Ureter (tissue), 1 donor: ENCODE results near the gene TRUB1. TPM values are rescaled to one million over a fixed set of nuclear protein-coding genes. Genes with fewer than 3 reads are reported as not detected.
"Not testable (repeated sequence)": the region's sequence is repeated elsewhere in the genome, so short reads cannot be mapped to it uniquely, and the experiment has no call there.

Experiments
- DNase-seq: peaks from one replicate; pipeline ENCODE4 v3.0.0-alpha.2; 2020; ENCODE audit warnings: low spot score
- total RNA-seq: library from RNA; stranded (reverse); gene quantifications from one replicate; pipeline ENCODE4 v1.2.4, GENCODE V29; 2023
- donor health status: DM: yes; HTN: yes; CAD: no.

TRUB1 gene
- total RNA-seq, 1 donor from 2014 or later, result 18.3 TPM

DNA sequence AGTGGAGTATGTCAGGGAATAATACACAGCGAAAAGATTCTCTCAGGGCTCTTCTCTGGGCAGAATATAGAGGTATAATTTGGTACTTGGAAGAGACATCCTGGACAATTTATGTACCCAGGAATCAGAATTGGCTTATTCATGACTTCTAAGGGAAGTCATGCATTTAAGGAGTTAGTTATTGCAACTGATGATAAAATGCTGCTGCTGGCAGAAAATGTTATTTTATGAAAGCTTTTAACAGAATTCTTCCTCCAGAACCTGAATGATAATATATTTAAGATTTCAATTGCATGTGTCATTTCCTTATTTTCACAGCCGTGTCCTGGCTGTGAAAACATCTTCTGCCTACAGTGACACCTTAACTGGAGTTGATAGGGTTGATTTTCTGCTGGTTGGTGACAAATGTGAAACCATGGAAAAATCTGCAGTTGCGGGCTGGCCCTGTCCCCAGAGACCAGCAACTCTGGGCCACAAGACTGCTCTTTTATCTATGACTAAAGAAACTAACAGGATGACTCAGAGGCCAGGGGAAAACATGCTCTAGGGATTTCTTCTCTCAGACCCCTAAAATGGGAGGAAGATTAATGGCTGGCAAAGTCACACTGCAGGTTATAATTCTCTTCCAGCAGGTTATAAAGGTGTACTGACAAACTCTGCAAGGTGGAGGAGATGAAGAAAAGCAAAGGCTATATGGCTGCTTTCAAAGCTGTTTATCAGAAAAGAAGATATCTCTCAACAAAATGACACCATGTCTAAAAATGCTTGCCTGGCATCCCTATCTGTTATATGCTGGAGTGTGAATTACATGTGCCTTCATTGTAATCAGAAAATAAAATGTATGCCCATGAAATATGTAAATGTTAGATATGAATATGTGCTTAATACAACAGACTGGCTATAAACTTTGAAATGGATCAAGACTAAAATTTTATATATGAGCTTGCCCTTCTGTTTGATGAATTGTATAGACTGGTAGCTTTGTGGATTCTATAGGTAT, 12.1 kb upstream of the TRUB1 start:
- DNase-seq, result no peak

DNA sequence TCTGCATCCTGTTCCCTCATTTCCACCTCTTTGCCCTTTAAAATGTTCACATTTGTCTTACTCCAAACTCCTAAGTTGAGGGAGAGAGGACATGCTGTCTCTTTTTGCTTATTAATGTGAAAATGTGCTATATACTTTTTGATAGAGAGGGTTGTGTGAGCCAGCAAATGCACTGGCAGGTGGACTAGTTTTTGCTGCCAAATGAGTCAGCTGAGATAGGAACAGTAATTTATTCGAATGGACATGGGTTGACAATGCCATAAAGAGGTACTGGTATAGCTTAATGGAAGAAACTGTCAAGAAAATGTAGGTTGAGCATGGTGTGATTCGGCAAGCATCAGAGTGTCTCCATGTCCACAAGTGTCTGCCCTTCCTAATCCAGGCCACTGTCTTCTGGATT, 9.2 kb upstream of the TRUB1 start:
- DNase-seq, result no peak

GRCh38 chr10:114930320-114930719, 7.7 kb upstream of the TRUB1 start:
- DNase-seq, result no peak

DNA sequence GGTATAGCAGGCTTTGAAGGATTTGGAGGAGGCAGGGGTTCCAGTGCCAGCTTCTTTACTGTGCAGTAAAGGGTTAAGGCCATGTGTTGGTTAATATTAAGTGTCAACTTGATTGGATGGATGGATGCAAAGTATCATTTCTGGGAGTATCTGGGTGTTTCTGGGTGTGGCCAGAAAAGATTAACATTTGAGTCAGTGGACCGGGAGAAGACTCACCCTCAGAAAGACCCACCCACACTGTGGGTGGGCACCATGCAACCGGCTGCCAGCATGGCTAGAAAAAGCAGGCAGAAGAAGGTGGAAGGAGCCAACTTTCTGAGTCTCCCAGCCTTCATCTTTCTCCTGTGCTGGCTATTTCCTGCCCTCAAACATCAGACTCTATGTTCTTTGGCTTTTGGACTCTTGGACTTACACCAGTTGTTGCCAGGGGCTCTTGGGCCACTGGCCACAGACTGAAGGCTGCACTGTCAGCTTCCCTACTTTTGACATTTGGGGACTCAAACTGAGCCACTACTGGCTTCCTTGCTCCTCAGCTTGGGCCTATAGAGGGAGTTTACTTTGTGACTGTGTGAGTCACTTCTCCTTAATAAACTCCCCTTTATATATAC, 6.8 kb upstream of the TRUB1 start:
- DNase-seq, result no peak

DNA sequence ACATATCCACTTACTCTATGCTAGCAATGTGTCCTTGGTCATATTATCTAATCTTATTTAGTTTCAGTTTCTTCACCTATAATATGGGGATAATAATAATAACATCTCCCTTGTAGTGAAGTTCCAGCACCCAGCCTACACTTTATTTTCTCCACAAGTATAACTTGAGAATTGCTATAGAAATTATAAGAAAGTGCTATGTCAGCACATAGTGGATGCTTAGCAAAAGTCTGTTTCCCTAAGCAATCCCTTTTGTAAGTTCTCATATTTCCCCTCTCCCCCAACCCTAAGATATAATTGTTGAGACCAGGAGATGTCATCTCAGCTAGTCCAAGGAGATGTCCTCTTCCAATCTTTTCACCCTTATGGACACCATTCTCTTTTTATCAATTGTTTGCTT, 5.8 kb upstream of the TRUB1 start:
- no peak for DNase-seq

DNA sequence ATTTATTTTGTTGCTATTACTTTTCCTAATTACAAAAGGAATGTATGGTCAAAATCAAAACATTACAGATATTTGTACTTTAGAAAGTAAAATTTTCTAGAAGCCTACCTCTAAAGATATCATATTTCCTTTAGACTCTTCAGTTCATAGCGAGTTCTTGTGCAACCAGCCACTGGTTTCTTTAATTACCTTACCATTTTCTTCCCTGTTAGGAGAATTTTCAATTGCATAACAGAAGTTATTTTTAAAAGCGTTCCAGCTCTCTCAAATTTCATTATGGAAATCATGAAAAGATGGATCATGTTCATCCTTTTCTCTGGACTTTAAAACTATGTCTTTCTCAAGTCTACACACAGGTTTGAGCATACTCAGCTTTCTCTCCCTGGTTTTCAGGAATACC, 5.0 kb upstream of the TRUB1 start:
- DNase-seq, result no peak

DNA sequence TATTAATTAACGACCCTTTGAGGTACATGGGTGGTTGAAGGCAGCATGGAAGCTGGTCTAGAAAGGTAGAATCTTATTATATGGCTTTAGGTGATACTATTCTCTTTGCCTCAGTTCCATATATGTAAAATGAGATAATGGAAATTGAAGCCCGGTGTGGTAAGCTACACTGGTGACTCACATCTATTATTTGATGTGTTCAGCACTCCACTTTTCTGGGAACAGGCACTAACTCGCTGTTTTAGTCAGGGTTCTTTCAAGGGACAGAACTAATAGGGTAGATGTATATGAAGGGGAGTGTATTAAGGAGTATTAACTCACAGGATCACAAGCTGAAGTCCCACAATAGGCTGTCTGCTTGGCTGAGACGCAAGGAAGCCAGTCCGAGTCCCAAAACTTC, 4.4 kb upstream of the TRUB1 start:
- DNase-seq, result no peak

DNA sequence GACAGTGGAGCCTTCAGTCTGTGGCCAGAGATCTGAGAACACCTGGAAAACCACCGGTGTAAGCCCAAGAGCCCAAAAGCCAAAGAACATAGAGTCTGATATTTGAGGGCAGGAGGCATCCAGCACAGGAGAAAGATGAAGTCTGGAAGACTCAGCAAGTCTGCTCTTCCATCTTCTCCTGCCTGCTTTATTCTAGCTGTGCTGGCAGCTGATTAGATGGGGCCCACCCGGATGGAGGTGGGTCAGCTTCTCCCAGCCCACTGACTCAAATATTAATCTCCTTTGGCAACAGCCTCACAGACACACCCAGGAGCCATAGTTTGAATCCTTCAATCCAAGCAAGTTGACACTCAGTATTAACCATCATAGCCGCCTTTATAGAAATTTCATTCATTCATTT, 4.0 kb upstream of the TRUB1 start:
- not testable (repeated sequence) for DNase-seq

- DNase-seq, result no peak
Observed at GRCh38 chr10:114938856-114939193, 830 bp downstream of the TRUB1 start.

- no peak for DNase-seq
Observed at GRCh38 chr10:114940735-114941134, 2.7 kb downstream of the TRUB1 start.

GRCh38 chr10:114943000-114943399, 5.0 kb downstream of the TRUB1 start:
- DNase-seq, result no peak

GRCh38 chr10:114953047-114953446, 15.1 kb downstream of the TRUB1 start:
- no peak for DNase-seq

- DNase-seq, result no peak
Observed at GRCh38 chr10:114955984-114956383, 18.0 kb downstream of the TRUB1 start.

GRCh38 chr10:114956466-114956865, 18.5 kb downstream of the TRUB1 start:
- DNase-seq, result no peak

DNA sequence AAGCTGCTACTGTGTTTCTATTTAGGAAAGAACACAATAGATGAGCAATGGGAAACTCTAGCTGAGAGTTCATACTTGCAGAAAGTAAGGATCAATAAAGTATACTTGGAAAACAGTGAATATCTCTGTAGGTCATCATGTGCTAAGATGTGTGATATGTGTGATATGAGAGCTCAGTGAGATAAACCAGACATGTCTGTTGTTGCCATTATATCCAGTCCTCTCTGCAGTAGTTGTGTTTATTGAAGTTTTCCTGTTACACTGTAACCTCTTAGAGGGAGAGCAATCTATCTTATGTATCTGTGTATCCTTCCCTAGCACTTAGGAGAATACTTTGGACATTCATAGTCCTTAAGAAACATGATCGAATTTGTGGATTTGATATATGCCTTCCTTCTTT, 19.1 kb downstream of the TRUB1 start:
- no peak for DNase-seq

- no peak for DNase-seq
Observed at GRCh38 chr10:114957673-114958072, 19.7 kb downstream of the TRUB1 start.

DNA sequence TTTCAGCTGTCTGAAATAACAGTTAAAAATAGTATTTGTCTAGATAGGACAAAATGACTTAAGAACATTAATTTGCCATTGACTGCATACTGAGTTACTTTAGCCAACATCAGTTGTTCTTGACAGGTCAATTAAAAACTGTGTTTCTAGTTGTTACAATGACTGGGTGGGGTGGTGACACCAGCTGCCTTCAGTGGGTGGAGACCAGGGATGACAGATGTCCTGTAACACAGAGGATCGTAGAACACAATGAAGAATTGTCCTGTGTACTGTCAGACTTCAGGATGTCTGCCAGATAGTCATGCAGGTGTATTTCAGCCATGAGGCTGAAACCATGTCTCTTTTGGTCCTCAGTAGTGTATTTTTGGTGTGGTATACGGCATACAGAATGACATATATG, 24.4 kb downstream of the TRUB1 start:
- no peak for DNase-seq

- DNase-seq, result no peak
Observed at GRCh38 chr10:114963908-114964307, 25.9 kb downstream of the TRUB1 start.

DNA sequence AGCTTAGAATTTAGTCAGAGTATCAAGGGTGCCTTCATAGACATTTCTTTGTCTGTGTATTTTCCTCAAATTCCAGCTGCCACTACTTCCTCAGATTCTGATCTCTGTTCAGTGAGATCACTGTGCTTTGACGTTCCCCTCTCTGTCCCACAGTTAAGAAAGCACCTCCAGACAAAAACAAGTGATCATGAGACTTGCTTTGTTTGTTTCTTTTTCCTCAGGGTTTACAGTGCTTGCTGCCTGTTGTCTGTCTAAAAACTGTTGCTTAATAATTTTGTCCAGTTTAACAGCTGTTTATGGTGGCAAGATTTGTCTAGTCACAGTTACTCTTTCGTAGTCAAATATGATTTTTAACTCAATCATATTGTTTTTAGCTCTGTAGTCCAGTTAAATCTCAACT, 29.1 kb downstream of the TRUB1 start:
- no peak for DNase-seq

- no peak for DNase-seq
Observed at GRCh38 chr10:114970515-114970914, 32.5 kb downstream of the TRUB1 start.

DNA sequence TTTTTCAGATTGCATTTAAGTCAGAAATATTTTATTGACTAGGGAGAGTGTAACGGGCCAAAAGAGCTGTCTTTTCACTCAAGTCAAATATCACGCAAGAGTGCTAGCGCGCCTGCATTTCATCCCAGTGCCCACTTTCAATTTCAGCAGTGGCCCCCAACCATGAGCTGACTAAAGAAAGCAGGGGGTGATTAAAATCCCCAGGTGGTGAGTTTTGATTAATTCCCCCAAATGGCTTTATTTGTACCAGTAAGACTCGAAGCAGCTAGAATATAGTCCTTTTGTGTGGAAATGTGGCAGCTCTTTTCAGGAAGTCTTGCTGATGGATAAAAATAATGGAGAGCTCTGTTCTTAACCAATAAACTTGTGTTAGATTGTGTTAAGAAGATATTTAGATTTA, 35.3 kb downstream of the TRUB1 start:
- no peak for DNase-seq

- DNase-seq, result no peak
Observed at GRCh38 chr10:114973997-114974396, 36.0 kb downstream of the TRUB1 start.

DNA sequence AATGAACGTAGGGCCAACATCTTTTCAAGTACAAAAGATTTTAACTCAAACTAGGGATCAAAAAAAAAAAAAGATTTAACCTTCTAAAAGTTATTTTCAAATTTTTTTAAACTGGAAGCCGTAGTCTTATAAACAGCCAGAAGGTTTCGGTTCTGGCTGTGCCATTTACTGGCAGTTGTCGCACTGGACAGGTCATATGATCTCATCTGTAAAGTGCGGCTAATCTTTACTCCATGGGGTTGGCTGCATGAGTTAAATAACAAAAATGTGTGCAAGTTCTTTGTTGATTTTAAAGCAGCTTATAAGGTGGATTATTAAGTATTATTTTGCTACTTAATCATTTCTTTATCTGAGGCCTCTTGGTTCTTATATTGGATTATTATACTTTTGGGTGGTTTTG, 36.6 kb downstream of the TRUB1 start:
- no peak for DNase-seq
